Trophoblast cell (in vitro differentiated cells and primary cell): ENCODE measurements around the gene CCDC154.

Source experiments
- DNase-seq, 2 donors: peaks; one replicate each; pipeline ENCODE4 v3.0.0-alpha.2; 2016
- H2AFZ ChIP-seq: 2 replicates; pipeline ENCODE4 v1.6.1; 2013; ENCODE audit warnings: low read length, moderate library complexity, mild to moderate bottlenecking; ENCODE audit not compliant: insufficient read depth, poor library complexity
- H2AK5ac ChIP-seq: 2 replicates; pipeline ENCODE4 v1.6.1; 2013; ENCODE audit warnings: mild to moderate bottlenecking, low read length
- H2BK120ac ChIP-seq: 2 replicates; pipeline ENCODE4 v1.6.1; 2013; ENCODE audit warnings: low read length, mild to moderate bottlenecking, moderate library complexity; ENCODE audit not compliant: insufficient read depth, poor library complexity
- H2BK12ac ChIP-seq: 2 replicates; pipeline ENCODE4 v1.6.1; 2013; ENCODE audit warnings: mild to moderate bottlenecking, low read length, moderate library complexity
- H2BK5ac ChIP-seq: 2 replicates; pipeline ENCODE4 v1.6.1; 2013; ENCODE audit warnings: low read length, low read depth, moderate library complexity, mild to moderate bottlenecking; ENCODE audit not compliant: poor library complexity
- H3K14ac ChIP-seq: 2 replicates; pipeline ENCODE4 v1.6.1; 2013; ENCODE audit warnings: mild to moderate bottlenecking, low read length
- H3K18ac ChIP-seq: 2 replicates; pipeline ENCODE4 v1.6.1; 2013; ENCODE audit warnings: mild to moderate bottlenecking, low read length
- H3K23ac ChIP-seq: 2 replicates; pipeline ENCODE4 v1.6.1; 2013; ENCODE audit warnings: low read length
- H3K27ac ChIP-seq: 2 replicates; pipeline ENCODE4 v1.5.1; 2013; ENCODE audit warnings: low read depth, mild to moderate bottlenecking, inconsistent platforms, low read length, moderate library complexity
- H3K27me3 ChIP-seq: 2 replicates; pipeline ENCODE4 v1.6.1; 2013; ENCODE audit warnings: inconsistent platforms, mild to moderate bottlenecking, low read length, moderate library complexity; ENCODE audit not compliant: insufficient read depth
- H3K36me3 ChIP-seq, 2 experiments: 1 replicate in 1 of 2; 2 replicates in 1 of 2; pipeline ENCODE4 v1.6.1; 2013; ENCODE audit warnings: low read length in 2 of 2, mild to moderate bottlenecking in 2 of 2, moderate library complexity in 1 of 2; ENCODE audit not compliant: insufficient read depth in 2 of 2, control insufficient read depth in 1 of 2
- H3K4ac ChIP-seq: 2 replicates; pipeline ENCODE4 v1.6.1; 2013; ENCODE audit warnings: low read depth, mild to moderate bottlenecking, low read length, moderate library complexity
- H3K4me1 ChIP-seq, 2 experiments: 1 replicate in 1 of 2; 2 replicates in 1 of 2; pipeline ENCODE4 v1.6.1; 2013; ENCODE audit warnings: low read length in 2 of 2, mild to moderate bottlenecking in 2 of 2, moderate library complexity in 1 of 2; ENCODE audit not compliant: insufficient read depth in 2 of 2, control insufficient read depth in 1 of 2
- H3K4me2 ChIP-seq: 2 replicates; pipeline ENCODE4 v1.6.1; 2013; ENCODE audit warnings: inconsistent platforms, mild to moderate bottlenecking, low read length, moderate library complexity
- H3K4me3 ChIP-seq: 2 replicates; pipeline ENCODE4 v1.5.1; 2013; ENCODE audit warnings: mild to moderate bottlenecking, low read depth, low read length, inconsistent platforms
- H3K79me1 ChIP-seq: one replicate; pipeline ENCODE4 v1.6.1; 2013; ENCODE audit warnings: low read length
- H3K79me2 ChIP-seq: 2 replicates; pipeline ENCODE4 v1.6.1; 2013; ENCODE audit warnings: low read length, mild to moderate bottlenecking; ENCODE audit not compliant: control insufficient read depth, insufficient read depth, poor library complexity
- H3K9ac ChIP-seq: 2 replicates; pipeline ENCODE4 v1.6.1; 2013; ENCODE audit warnings: mild to moderate bottlenecking, low read length
- H3K9me3 ChIP-seq: 2 replicates; pipeline ENCODE4 v1.6.1; 2013; ENCODE audit warnings: low read depth, mild to moderate bottlenecking, control low read depth, inconsistent platforms, low read length; ENCODE audit not compliant: insufficient read depth
- H4K12ac ChIP-seq: 2 replicates; pipeline ENCODE4 v1.6.1; 2013; ENCODE audit warnings: low read depth, mild to moderate bottlenecking, low read length, moderate library complexity
- H4K8ac ChIP-seq: 2 replicates; pipeline ENCODE4 v1.6.1; 2013; ENCODE audit warnings: low read depth, mild to moderate bottlenecking, low read length, moderate library complexity
- H4K91ac ChIP-seq: one replicate; pipeline ENCODE4 v1.6.1; 2013; ENCODE audit warnings: low read depth, mild to moderate bottlenecking, low read length, moderate library complexity
- WGBS: extraction: QIAGEN DNeasy Blood & Tissue Kit; methylation state at CpG from one replicate; pipeline ENCODE4 v1.1.7; 2013; ENCODE audit warnings: missing lambda C conversion rate; ENCODE audit not compliant: insufficient read length, insufficient coverage; ENCODE audit errors: extremely low coverage; 5-methylcytosine and 5-hydroxymethylcytosine counted together

CCDC154 gene

DNA sequence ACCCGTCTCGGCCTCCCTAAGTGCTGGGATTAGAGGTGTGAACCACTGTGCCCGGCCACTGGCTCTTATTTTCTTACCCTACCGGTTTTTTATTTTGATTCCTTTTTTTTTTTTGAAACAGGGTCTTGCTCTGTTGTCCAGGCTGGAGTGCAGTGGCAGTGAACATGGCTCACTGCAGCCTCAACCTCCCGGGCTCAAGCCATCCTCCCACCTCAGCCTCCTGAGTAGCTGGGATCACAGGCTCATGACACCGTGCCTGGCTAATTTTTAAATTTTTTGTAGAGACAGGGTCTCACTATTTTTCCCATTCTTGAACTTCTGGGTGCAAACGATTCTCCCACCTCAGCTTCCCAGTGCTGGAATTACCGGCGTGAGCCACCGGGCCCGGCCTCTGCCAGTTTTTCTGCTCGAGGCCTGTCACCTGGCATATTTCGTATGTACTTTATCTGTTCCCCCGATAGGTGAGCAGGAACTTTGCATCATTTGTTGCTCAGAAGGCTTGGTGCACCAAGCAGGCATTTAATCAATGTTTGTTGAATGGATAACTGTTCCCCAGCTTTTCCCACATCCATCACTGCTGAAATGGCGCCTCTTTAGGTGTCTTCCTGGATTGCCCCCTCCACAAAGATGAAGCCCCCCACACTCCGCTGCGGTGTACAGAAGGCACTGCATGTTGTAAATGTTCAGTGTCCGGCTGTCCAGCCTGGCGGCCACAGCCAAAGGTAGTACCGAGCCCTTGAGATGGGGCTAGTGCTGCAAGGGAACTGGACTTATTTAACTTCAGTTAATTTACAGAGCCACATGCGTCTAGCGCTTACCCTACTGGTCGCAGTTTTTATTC lies 47.9 kb upstream of the CCDC154 start:
- H3K4ac ChIP-seq: peak overlapping the region; percentile 50
- WGBS: no CpG with 5 or more reads among the region's 23 CpGs
- peak overlapping the region; percentile 16 for H2BK5ac ChIP-seq
- H3K4me2 ChIP-seq: peak overlapping the region; percentile 99
- no peak overlapping the region for H2BK12ac ChIP-seq
- peak overlapping the region; percentile 91 for H4K12ac ChIP-seq
- H3K4me1 ChIP-seq: peaks cover 10 to 13% of the 10 kb centered on the region in 2 experiments
- H2BK120ac ChIP-seq: no peak overlapping the region
- H3K9ac ChIP-seq: no peak overlapping the region
- H3K36me3 ChIP-seq: peaks cover 30 to 31% of the 10 kb centered on the region in 2 experiments
- no peak for DNase-seq
- peak overlapping the region; percentile 77 for H2AK5ac ChIP-seq
- H3K27ac ChIP-seq: peak overlapping the region; percentile 54
- peak overlapping the region; percentile 75 for H3K4me3 ChIP-seq
- H3K79me2 ChIP-seq: peaks cover 6% of the 10 kb centered on the region
- H3K18ac ChIP-seq: no peak overlapping the region
- H3K79me1 ChIP-seq: peaks cover 10% of the 10 kb centered on the region
- peak overlapping the region; percentile 74 for H2AFZ ChIP-seq
- no peaks in the 10 kb centered on the region for H3K9me3 ChIP-seq
- peak overlapping the region; percentile 75 for H4K91ac ChIP-seq
- H4K8ac ChIP-seq: peak overlapping the region; percentile 91
- no peaks in the 10 kb centered on the region for H3K27me3 ChIP-seq
- peak overlapping the region; percentile 54 for H3K14ac ChIP-seq
- no peak overlapping the region for H3K23ac ChIP-seq

DNA sequence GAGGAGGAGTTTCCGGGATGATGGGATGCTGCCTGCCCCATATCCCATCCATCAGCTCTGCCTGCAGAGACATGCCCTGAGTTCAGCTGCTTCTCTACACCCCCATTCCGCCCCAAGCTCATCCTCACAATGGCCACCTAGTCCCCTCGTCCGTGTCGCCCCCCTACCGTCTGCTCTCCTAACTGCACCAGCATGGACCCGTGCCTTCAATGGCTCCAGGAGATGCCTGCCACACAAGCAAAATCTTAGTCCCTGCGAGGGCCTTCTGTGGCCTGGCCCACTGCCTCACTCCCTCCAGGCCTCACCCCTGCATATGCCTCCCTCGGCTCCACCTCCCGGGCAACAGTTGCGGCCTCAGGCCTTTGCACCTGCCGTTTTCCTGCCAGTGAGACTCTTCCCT lies 47.0 kb upstream of the CCDC154 start:
- no peak overlapping the region for H3K18ac ChIP-seq
- H2BK120ac ChIP-seq: no peak overlapping the region
- no peak overlapping the region for H3K27ac ChIP-seq
- H2BK5ac ChIP-seq: no peak overlapping the region
- H4K8ac ChIP-seq: no peak overlapping the region
- WGBS: no CpG with 5 or more reads among the region's 12 CpGs
- H3K36me3 ChIP-seq: peaks cover 20 to 22% of the 10 kb centered on the region in 2 experiments
- peaks cover 6% of the 10 kb centered on the region for H3K79me2 ChIP-seq
- peaks cover 10 to 13% of the 10 kb centered on the region in 2 experiments for H3K4me1 ChIP-seq
- H4K91ac ChIP-seq: no peak overlapping the region
- DNase-seq: no peak
- no peak overlapping the region for H3K4ac ChIP-seq
- H2AFZ ChIP-seq: no peak overlapping the region
- H3K4me3 ChIP-seq: no peak overlapping the region
- H3K9me3 ChIP-seq: no peaks in the 10 kb centered on the region
- no peak overlapping the region for H3K14ac ChIP-seq
- no peak overlapping the region for H3K9ac ChIP-seq
- H2BK12ac ChIP-seq: no peak overlapping the region
- no peak overlapping the region for H4K12ac ChIP-seq
- no peak overlapping the region for H3K4me2 ChIP-seq
- no peak overlapping the region for H3K23ac ChIP-seq
- H3K79me1 ChIP-seq: peaks cover 10% of the 10 kb centered on the region
- no peaks in the 10 kb centered on the region for H3K27me3 ChIP-seq
- no peak overlapping the region for H2AK5ac ChIP-seq

- Histone ChIP-seq H3K4me1 (peaks cover 8 to 10% of the 10 kb centered on the region in 2 experiments), H2BK5ac (no peak overlapping the region), H2BK12ac (no peak overlapping the region), H3K14ac (no peak overlapping the region), H3K79me2 (peaks cover 5% of the 10 kb centered on the region), H3K4me3 (no peak overlapping the region), H3K18ac (no peak overlapping the region), H3K36me3 (no peaks in the 10 kb centered on the region), H2BK120ac (no peak overlapping the region), H3K27me3 (no peaks in the 10 kb centered on the region), H2AK5ac (no peak overlapping the region), H4K8ac (no peak overlapping the region), H4K91ac (no peak overlapping the region), H4K12ac (no peak overlapping the region), H3K79me1 (peaks cover 10% of the 10 kb centered on the region), H3K23ac (no peak overlapping the region), H3K27ac (no peak overlapping the region), H3K4me2 (no peak overlapping the region), H3K9me3 (no peaks in the 10 kb centered on the region), H3K4ac (no peak overlapping the region), H2AFZ (no peak overlapping the region), H3K9ac (no peak overlapping the region)
- WGBS: no CpG with 5 or more reads among the region's 12 CpGs
- DNase-seq: no peak
These were observed 44.7 kb upstream of the CCDC154 start for GRCh38 chr16:1489077-1489476.

DNA sequence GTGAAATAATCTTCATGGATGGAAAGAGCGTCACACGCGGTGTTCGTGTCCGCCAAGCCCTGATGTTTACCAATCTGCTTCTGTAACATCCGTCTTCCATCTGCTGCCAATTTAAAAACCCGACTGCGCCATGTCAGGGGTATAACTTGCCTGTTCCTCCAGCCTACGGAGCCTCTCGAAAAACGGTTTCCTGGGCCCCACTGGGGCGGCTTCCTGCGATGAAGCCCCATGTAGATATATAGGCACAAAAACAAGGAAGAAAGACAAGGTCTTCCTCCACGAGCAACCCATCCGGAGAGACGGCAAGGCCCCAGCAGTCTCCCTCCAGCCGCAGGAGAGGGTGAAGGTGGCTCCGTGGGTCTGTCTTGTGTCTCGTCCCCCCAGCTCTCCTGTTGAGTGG lies 44.3 kb upstream of the CCDC154 start, which contains the start of gene PTX4:
PTX4 (minus strand) TSS at position 326 of the 400 bp plus-strand sequence; CDS start at position 291, 35 bp downstream.
- WGBS: no CpG with 5 or more reads among the region's 19 CpGs

More for the DNA sequence above, 44.3 kb upstream of the CCDC154 start, which contains the start of gene PTX4:
- no peak within 1 kb of the TSS for H4K8ac ChIP-seq
- no peak within 1 kb of the TSS for H4K91ac ChIP-seq
- peaks cover 9% of the 10 kb centered on the region for H3K79me1 ChIP-seq
- H3K14ac ChIP-seq: no peak within 1 kb of the TSS
- H2BK120ac ChIP-seq: no peak within 1 kb of the TSS
- H3K27ac ChIP-seq: no peak within 1 kb of the TSS
- DNase-seq: no peak
- H3K4me2 ChIP-seq: no peak within 1 kb of the TSS
- no peak within 1 kb of the TSS for H3K23ac ChIP-seq
- H3K27me3 ChIP-seq: no peaks in the 10 kb centered on the region
- no peak within 1 kb of the TSS for H3K4me3 ChIP-seq
- H2BK5ac ChIP-seq: no peak within 1 kb of the TSS
- no peak within 1 kb of the TSS for H3K9ac ChIP-seq
- H2AFZ ChIP-seq: no peak within 1 kb of the TSS
- no peaks in the 10 kb centered on the region for H3K9me3 ChIP-seq
- no peak within 1 kb of the TSS for H2AK5ac ChIP-seq
- peaks cover 5 to 6% of the 10 kb centered on the region in 2 experiments for H3K4me1 ChIP-seq
- no peak within 1 kb of the TSS for H3K18ac ChIP-seq
- H3K36me3 ChIP-seq: no peaks in the 10 kb centered on the region
- H3K79me2 ChIP-seq: peaks cover under 1% of the 10 kb centered on the region
- no peak within 1 kb of the TSS for H4K12ac ChIP-seq
- H2BK12ac ChIP-seq: no peak within 1 kb of the TSS
- no peak within 1 kb of the TSS for H3K4ac ChIP-seq
